HG03432 (cell line): Measurements from ENCODE around the gene TFB1M.
A peak's percentile ranks its signal among the peaks of the same experiment; 100 is the strongest.
"Not testable (repeated sequence)": the region's sequence is repeated elsewhere in the genome, so short reads cannot be mapped to it uniquely, and the experiment has no call there.

Source experiments
- ATAC-seq: cut with Tn5 transposase; IDR thresholded peaks from one replicate; pipeline ENCODE4 v1.9.1; 2021; ENCODE audit warnings: mild to moderate bottlenecking, moderate library complexity; ENCODE audit not compliant: unreplicated experiment

Gene TFB1M

DNA sequence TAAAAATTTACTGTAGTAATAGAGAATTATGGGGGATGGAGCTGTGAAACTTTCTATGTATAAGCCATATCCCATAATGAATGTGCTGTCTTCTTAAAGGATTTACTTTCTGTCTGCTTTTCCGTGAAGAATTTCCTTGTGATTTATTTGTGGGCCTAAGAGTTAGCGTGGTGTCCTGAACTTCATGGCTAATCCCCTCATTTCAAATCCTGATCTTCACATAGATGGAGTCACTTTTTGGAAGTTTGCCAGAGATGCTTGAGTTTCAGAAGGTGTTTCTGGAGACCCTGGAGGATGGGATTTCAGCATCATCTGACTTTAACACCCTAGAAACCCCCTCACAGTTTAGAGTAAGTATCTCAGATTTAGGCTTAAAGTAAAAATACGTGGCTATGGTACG, 69.8 kb downstream of the TFB1M start:
- no peak for ATAC-seq

DNA sequence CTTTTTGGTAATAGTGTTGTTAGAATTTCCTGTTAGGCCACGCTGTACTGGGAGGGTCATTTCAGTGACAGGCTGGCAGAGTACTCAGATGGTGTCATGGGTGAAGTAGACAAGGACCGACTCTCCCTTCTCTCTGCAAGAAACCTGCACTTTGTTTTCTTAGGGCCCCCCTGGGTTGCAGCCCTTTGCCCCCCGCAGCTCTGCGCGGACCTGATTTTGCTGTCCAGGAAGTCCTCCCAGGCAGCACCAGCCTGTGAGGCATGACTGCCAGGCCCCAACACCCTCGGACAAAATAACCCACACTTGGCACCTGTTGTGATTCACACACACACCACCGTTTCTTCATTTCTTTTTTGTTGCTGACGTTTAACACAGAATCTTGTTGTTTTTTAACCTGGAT, 72.3 kb downstream of the TFB1M start:
- no peak for ATAC-seq

DNA sequence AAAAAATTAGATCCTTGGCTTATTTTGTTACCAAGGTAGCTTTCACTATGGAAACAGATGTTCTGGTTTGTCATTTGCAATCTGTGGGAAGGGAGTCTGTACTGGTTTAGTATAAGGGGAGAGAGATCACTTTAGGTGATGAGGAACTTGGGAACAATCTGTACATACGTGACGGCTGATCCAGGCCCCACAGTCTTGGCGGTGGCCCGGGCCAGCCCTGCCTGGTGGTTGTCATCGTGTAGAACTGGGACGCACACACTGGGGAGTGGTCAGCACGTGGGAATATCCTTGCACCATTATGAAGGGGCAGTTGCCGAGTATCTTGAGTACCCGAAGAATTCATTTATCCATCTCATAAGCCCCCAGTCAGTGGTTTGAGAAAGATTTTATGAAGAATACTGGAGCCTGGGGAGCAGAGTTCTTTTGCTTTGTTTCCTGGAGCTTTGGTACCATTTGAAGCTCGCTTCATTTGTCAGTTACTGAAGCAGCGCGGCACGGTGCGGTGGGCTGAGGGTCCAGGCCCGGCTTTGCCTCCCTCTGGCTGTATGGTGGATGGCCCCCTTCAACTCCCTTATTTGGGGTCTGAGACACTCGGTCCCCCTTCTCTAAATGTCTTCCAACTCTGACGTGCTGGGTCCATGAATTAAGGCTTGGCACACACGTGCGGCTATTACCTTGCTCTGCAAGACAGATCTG, 73.2 kb downstream of the TFB1M start:
- no peak for ATAC-seq

DNA sequence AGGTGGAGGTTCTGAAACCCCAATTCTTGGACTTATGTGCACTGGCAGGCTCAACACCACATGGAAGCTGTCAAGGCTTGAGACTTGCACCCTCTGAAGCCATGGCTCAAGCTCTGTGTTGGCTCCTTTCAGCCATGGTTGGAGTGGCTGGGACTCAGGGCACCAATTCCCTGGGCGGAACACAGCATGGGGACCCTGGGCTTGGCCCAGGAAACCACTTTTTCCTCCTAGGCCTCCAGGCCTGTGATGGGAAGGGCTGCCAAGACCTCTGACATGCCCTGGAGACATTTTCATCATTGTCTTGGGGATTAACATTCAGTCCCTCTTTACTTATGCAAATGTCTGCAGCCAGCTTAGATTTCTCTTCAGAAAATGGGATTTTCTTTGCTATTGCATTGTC, 76.7 kb downstream of the TFB1M start:
- no peak for ATAC-seq

DNA sequence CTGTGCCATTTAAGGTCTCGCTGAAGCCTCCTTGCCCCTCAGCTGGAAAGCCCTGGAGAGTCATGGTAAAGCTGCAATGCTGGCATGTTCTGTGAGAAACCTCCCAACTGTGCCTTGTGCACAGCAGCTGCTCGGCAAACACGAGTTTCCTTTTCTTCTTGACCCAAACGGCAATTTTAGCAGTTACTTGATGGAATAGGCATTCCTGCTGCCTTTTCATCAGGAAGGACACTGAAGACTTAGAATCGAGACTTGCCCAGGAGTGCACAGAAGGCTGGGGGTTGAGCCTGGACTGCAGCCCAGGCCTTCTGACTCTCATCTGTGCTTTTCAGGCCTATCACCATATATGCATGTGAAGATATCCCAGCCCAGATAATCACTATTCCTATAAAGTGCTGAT, 79.2 kb downstream of the TFB1M start:
- ATAC-seq, result no peak

DNA sequence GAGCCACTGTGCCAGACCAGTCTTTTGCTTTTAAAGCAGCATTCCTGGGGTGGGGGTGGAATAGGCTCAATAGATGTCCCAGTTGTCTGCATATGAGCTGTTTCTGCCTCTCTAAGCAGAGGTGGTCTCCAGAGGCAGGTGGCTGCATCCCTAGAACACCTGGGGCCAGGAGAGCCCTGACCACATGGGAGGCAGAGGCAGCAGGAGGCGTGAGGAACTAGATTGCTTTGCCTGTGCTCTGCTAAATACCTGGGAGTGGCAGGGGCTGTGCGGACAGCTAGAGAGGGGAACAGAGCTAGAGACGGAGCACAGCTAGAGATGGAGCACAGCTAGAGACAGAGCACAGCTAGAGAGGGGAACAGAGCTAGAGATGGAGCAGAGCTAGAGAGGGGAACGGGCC, 79.6 kb downstream of the TFB1M start:
- no peak for ATAC-seq

DNA sequence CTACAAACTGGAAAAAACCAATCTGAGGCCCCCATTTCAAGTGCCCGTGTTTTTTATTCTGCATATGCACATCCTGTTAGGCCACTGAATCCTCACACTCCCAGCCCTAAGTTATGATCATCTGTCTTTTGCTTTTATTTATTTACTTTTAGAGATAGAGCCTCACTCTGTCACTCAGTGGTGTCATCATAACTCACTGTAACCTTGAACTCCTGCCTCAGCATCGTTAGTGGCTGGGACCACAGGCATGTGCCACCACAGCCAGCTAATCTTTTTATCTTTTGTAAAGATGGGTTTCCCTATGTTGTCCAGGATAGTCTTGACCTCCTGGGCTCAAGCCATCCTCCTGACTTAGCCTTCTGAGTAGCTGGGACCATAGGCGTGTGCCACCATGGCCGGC, 80.1 kb downstream of the TFB1M start:
- no peak for ATAC-seq

DNA sequence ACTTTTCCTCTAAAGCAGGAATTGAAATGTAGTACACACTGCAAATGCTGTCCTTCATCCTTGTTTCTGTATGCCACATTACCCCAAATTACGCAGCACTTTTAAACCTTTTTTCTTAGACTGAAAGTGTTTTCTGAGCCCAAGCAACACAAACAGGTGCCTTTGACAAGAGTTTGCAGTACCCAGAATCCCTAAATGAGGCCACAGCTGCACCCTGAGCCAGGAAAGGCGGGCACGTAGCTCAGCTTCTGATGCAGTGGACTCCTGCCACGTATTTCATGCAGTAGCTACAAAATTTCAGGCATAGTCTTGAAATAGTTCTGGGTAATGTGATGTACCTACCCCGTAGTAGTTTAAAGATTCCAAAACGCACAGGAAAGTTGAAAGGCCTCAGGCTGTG, 81.4 kb downstream of the TFB1M start:
- no peak for ATAC-seq

DNA sequence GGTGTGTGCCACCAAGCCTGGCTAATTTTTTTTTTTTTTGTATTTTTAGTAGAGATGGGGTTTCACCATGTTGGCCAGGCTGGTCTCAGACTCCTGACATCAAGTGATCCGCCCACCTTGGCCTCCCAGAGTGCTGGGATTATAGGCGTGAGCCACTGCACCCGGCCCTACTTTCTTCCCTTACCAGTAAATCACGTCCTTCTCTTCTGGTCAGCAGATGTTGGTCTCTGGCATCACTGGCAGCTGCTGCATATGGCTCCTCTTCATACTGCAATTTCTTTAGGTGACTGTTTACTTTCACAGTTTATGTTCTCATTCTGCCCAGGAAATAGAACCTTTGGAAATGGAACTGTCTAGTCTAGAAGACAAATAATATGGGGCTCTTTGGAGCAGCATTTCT, 83.3 kb downstream of the TFB1M start:
- not testable (repeated sequence) for ATAC-seq

DNA sequence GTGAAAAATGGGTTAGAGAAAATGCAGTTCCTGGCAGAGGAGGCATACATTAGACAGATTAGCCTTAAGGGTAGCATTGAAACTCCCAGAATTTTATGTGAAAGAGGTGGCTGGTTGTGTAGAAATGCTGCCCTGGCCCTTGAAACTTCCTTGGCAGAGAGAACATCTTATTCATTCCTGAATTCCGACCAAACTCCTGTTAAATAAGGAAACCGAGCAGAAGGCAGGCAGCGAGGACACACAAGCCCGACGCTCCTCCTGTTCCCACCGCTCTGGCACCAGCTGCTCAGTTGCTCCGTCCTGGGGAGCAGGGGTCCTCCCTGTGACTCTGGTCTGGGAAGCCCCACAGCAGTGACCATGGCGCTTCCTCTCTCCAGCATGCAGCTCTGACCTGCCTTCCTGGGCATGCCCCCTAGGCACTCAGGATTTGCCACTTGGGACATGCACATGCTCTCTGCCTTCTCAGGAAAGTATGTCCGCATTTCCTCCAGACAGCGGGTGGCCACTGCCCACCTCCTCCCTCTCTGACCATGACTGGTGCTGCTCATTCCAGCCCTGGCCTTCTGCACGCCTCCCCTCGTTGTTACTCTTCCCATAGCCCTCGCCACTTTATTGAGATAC, 85.6 kb downstream of the TFB1M start:
- ATAC-seq, result no peak

DNA sequence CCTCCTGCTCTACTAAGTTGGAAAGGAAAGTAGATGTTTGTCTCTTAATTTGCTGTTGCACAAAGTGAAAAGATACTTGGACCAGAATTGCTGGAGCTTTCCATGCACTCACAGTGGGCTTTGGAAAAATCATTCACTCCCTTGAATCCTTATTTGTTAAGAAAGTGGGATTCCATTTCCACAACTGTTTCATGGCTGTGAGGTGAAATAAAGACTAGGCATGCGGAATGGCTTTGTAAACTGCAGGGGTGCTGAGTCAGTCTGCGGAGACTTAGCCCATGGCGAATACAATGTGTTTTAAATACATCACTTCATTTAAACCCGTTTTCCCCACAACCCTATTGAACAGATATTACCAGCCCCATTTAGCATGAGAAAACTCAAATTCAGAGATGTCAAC, 87.2 kb downstream of the TFB1M start:
- ATAC-seq, result no peak

DNA sequence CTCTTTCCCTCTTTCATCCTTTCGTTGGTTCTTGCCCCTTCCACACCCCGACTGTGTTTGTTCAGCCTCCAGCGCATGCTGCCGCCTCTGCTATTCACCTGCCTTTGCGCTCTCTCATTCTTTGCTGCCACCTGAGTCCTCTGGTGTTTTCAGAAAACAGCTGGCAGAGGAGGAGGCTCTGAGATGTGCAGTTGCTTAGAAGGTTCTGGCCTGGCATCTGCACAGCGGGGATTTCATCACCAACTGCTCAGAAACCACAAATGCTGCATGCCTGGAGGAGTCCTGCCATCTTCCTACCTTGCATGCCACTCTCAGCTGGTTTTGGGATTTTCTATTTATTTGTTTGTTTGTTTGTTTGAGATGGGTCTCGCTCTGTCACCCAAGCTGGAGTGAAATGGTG, 89.7 kb downstream of the TFB1M start:
- no peak for ATAC-seq

DNA sequence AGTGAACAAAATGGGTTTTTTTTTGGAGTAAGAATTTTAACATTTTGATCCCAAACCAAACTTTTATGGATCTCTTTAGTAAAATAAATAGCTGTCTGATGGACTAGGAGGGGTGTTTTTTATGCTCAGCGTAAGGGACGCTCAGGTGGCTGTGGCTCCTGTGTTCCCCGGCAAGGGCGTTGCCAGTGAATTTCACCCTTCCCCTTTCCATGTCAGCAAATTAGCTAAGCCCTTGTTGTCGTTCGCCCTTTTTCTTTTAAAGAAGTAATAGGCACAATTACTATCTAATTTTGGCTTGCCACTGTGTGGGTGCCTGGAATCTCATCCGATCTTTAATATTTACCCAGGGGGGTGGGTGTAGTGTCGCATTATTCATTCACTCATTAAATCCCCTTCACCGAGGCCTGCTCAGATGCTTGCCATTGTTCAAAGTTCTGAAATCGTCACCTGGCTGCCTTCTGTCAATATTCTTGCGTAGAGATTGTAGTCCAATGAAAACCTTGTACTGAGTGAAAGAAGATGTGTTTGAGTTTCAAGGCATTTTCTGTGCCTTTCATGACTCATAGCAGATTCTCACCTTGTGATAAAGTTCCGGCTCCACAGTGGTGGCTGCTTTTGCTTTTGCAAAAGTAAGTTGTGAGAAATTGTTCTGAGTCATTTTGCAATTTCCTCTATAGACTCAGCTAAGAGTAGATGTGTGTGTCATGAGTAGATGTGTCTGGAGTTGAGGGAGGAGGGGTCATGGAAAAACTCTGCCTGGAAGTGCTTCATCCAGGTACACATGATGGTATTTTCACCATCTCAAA, 90.4 kb downstream of the TFB1M start:
- peak; percentile 98 for ATAC-seq

DNA sequence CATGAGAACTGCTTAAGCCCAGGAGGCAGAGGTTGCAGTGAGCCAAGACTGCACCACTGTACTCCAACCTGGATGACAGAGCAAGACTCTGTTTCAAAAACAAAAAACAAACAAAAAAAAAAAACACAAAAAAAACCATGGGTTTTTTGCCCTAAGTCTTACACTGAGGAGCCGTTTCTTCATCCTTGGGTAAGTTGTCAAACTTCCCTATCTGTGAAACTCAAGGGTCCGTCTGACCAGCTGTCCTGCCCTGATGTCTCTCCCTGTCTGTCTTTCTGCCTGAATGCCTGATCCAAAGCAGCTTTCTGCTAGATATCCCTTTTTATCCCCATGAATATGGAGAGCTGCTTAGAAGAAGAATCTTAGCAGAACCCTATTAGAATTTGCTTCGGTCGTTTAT, 91.8 kb downstream of the TFB1M start:
- no peak for ATAC-seq

DNA sequence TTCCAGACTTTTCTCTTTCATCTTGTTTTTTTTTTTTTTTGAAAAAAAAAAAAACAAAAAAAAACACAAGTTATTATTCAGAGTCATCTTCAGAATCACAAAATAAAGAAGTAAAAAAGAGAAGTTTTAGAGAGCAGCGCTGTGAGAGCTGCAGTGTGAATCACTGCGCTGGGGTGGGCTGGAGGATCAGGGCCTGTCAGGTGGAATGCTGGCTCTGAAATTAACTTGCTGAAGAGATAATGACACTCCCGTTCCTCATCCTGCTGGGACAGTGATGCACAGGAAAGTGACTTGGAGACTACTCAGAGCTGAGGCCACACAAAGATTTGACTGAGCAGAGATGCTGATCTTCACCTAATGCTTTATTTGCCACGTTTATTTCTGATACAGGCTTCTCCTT, 93.2 kb downstream of the TFB1M start:
- ATAC-seq, result no peak

DNA sequence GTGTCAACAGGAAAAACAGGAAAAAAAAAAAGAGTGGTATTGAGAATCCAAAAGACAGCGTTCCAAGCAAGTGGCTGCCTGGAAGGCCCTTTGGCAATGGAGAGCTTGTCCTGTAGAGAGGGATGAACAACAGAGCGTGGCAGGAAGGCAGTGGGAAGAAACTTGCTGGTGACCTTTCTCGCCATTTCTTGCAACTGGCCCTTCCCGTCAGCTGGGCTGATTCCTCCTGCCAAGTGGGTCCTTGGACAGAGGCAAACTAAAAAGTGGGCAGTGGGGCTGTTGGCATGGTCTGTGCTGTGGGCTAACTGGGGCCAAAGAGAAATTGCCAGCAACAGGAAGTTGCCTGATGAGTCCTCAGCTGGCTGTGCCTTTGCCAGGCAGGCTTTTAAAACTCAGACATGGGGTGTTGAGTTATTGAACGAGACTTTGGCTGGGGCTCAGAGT, 94.4 kb downstream of the TFB1M start:
- no peak for ATAC-seq

DNA sequence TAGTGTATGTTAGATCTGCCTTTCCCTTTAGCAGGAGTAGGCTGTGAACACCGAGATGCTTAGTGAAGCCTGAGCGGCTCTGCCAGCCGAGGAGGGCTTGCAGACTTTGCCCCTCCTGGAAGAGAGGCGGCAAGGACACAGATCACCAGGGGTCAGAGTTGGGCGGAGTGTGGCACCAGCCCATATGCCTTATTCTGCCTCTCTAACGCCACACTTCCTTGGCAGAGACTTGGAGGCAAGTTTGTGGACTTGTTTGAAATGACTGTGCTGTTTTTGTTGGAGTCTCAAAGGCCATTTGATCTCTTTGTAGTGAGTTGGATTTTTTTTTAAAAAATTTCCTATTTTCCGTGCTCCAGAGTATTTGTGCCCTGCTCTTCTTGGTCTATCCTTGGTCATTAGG, 95.0 kb downstream of the TFB1M start:
- ATAC-seq, result no peak

DNA sequence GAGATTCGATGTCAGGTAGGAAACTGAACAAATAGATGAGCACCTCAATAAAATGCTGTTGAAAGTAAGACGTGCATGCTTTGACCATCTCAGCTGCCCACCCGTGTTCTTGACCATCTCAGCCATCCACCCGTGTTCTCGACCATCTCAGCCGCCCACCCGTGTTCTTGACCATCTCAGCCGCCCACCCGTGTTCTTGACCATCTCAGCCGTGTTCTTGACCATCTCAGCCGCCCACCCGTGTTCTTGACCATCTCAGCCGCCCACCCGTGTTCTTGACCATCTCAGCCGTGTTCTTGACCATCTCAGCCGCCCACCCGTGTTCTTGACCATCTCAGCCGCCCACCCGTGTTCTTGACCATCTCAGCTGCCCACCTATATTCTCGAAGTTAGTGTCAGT, 95.6 kb downstream of the TFB1M start:
- ATAC-seq, result not testable (repeated sequence)

DNA sequence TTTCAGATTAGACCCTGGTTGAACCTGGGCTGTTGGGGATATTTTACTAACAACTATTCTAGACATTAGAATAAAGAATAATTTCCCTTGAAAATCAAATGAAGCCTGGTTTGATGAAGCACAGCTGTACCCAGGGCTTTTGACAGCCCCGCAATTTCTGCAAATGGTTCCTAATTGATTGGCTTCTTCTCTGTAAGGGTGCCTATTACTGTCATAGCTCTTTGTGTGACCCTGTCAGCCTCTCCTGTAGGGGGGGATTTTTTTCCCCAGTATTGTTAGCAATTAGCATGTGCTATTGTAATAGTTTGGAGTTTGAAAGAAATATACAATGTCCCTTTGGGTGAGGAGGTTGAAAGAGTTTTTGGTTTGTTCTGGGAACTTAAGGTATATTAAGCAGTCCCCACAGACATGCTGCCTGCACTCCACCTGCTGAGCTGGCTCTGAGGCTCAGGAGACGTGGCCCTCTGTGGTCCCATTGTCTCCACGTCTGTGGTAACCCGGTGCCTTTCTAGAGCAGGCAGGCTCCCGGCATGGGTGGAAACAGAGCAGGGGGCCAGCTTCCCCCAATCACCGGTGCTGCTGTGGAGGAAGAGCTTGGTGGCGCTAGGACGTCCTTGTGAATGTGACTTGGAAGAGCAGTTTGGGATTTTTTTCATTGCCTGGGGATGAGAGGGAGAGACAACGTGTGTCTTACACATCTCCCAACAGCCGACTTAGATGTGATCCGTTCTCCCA, 97.8 kb downstream of the TFB1M start:
- ATAC-seq, result no peak

DNA sequence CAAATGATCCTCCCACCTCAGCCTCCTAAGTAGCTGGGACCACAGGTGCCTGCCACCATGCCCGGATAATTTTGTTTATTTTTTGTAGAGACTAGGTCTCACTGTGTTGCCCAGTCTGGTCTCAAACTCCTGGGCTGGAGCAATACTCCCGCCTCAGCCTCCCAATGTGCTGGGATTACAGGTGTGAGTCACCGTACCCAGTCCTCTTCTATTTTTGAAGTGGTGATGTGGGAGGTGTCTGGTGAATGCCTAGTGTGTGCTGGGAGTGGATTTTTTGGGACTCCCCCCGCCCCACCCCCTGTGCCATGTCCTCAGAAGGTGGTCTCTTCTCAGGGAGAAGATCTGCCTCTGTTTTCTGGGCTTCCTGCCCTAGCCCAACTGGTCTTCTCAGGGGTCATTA, 98.4 kb downstream of the TFB1M start:
- ATAC-seq, result no peak

DNA sequence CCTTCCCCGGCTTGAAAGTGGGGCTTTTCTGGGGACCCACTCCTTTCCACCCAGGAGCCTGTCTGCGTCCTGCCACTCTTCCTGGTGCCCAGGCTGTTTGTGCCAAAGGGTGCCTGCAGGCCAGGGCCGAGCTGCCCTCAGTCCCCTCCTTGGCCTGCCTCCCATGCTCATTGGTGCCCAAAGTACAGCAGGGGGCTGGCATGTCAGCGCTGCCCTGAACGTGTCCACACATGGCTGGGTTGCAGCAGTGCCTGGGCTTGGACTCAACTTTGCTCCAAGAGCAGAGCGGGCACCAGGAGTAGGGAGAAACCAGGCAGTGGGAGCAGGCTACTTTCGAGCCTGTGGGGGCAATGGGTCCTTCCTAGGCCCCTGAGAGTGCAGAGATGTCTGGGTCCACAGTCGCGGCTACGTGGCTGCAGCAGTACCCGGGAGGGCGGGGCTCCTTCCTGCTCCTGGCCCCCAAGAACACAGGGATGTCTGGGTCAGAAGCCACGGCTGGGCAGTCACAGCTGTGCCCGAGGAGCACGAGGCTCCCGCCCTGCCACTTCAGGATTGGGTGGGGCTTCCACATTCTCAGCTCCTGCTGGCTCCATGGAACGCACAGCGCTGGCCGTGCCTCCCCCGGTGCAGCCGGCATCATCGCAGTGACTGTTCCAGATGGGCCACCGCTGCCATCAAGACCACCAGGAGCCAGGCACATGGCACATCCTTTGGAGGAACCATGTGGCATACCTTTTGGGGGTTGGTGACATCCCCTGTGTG, 100.5 kb downstream of the TFB1M start:
- no peak for ATAC-seq
